SH-SY5Y (cell line): ENCODE data around the gene CYGB.

Experiments used
- GATA2 ChIP-seq: IDR thresholded peaks from 2 replicates; pipeline ENCODE4 v1.6.1; 2011; ENCODE audit warnings: mild to moderate bottlenecking, low read depth, low read length
- GATA3 ChIP-seq: IDR thresholded peaks from 2 replicates; pipeline ENCODE4 v1.6.1; 2011; ENCODE audit warnings: low read depth, mild to moderate bottlenecking, low read length, moderate library complexity

DNA sequence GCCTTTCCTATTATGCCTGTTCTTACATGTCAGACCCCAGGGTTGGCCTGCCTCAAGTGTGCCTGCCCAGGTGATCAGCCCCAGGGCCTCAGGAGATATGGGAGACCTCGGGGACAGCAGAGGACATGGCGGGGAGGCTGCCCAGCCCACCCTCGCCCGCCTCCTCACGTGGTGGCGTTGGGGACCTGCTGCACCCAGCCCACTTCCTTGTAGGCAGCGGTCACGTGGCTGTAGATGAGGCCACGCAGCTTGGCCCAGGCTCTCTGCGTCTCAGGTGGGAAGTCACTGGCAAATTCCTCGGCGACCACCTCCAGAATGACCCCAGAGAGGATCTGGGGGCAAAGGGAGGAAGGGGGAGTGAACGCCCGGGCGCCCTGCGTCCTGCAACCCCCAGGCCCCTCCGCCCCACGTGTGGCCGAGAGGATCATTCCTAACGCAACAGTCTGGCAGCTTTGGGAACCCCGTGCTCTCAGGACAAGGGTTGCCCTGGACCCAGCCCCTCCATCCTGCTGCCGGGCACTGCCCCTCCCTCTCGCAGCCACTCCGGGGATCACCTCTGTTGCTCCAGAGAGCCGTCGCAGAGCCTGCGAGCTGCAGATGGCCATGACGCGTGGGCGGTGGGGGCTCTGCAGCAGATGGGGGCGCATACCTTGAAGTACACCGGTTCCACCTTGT lies 6.6 kb downstream of the CYGB start:
- TF ChIP-seq GATA2 (no peak), GATA3 (no peak)
